Right lobe of liver (tissue), 6 donors: ENCODE results near the gene GABRB2. TPM values are rescaled to one million over a fixed set of nuclear protein-coding genes. Genes with fewer than 3 reads are reported as not detected.

Experiments used
- ATAC-seq, 4 donors: fragments of 200-7000 bp; cut with Tn5 transposase; one replicate each; pipeline ENCODE4 v1.9.1; 2020; ENCODE audit warnings: mild to moderate bottlenecking in 4 of 4, moderate library complexity in 4 of 4
- DNase-seq, 3 donors: peaks; one replicate each; pipeline ENCODE4 v3.0.0-alpha.2; 2020
- H3K27ac ChIP-seq, 3 donors: fragments of 200-600 bp; one replicate each; pipeline ENCODE4 v1.8.0; 2022
- H3K27me3 ChIP-seq, 2 donors: fragments of 200-600 bp; one replicate each; pipeline ENCODE4 v1.8.0; 2022
- H3K36me3 ChIP-seq, 4 donors: fragments of 200-600 bp; sonication (generic) in 1 of 4; one replicate each; pipeline versions ENCODE4 v1.5.1 to v1.8.0; 2017 to 2022; ENCODE audit warnings: control low read depth in 1 of 4
- H3K4me1 ChIP-seq, 4 donors: fragments of 200-600 bp; sonication (generic) in 1 of 4; one replicate each; pipeline versions ENCODE4 v1.5.1 to v1.8.0; 2017 to 2022; ENCODE audit warnings: control low read depth in 1 of 4
- H3K4me3 ChIP-seq, 3 donors: fragments of 200-600 bp; one replicate each; pipeline ENCODE4 v1.8.0; 2022
- H3K9me3 ChIP-seq, 4 donors: fragments of 200-600 bp; sonication (generic) in 1 of 4; one replicate each; pipeline versions ENCODE4 v1.5.1 to v1.8.0; 2017 to 2022; ENCODE audit warnings: control low read depth in 1 of 4
- CTCF ChIP-seq, 4 donors: fragments of 200-600 bp in 3 of 4; fragments of 450-650 bp in 1 of 4; IDR thresholded peaks; one replicate each; pipeline versions ENCODE4 v1.5.1 to v1.8.0; 2016 to 2022; ENCODE audit warnings: antibody characterized with exemption in 4 of 4, mild to moderate bottlenecking in 2 of 4
- POLR2A ChIP-seq: fragments of 450-650 bp; IDR thresholded peaks from one replicate; pipeline ENCODE4 v1.6.1; 2017; ENCODE audit warnings: antibody characterized with exemption, mild to moderate bottlenecking
- WGBS: methylation state at CpG from one replicate; pipeline ENCODE4 v1.1.6; 2018; ENCODE audit warnings: low coverage, low lambda C conversion rate; ENCODE audit not compliant: insufficient coverage; ENCODE audit errors: missing lambda C conversion rate; 5-methylcytosine and 5-hydroxymethylcytosine counted together
- intact Hi-C, 2 donors: fragments of 100-400 bp; cut with DNase I; formaldehyde crosslinking; loops; one replicate each; pipeline versions ENCODE4 v1.11.2 to v1.14.1; 2022
- total RNA-seq, 6 experiments: library from RNA; depleted of rRNA in 2 of 6; stranded (reverse); fragments of >200 nt in 2 of 6; fragmentation: NEBNext Ultra II Directional in 3 of 6; extraction: Animal tissue kit (Norgen Biotek cat#: 25700) in 3 of 6; gene quantifications; one replicate each; pipeline versions ENCODE4 v1.1.0 to v1.2.4, GENCODE V29; 2016 to 2023
- donor health status: DM: no; HTN: yes; CAD: no.
- donor health status: DM: no; HTN: no; CAD: no.
- donor health status: DM: no; HTN: no; CAD: no.
- donor health status: DM: no; HTN: yes; CAD: no.
- donor health status: DM: no; HTN: yes; CAD: no.

Gene GABRB2
- total RNA-seq, 6 experiments from 2014 or later = not detected

- DNase-seq = peak in 1 of 3 donors; percentile 52
- H3K36me3 ChIP-seq = no peaks in the 10 kb centered on the region
- H3K4me1 ChIP-seq = peaks cover 0 to 20% (median 0%) of the 10 kb centered on the region in 4 donors
- ATAC-seq = peak in 3 of 4 donors; percentile 19 to 40 (median 20)
- H3K4me3 ChIP-seq = no peak overlapping the region
- peaks cover 0 to 26% of the 10 kb centered on the region in 2 donors for H3K27me3 ChIP-seq
- H3K27ac ChIP-seq = no peak overlapping the region
- under 1% methylated on average over 19 of the region's 64 CpGs for WGBS
- no peaks in the 10 kb centered on the region for H3K9me3 ChIP-seq
- TF ChIP-seq CTCF (IDR thresholded peaks at IDR 0.05) (no peak), POLR2A (no peak)
- intact Hi-C loops = no loop called here
Measured at GRCh38 chr5:161547738-161548486, 1.4 kb upstream of the GABRB2 start.

GRCh38 chr5:161547406-161547737 is 847 bp upstream of the GABRB2 start:
- Histone ChIP-seq H3K27me3 (peaks cover 0 to 26% of the 10 kb centered on the region in 2 donors), H3K27ac (no peak overlapping the region), H3K4me1 (peaks cover 0 to 20% (median 0%) of the 10 kb centered on the region in 4 donors), H3K4me3 (no peak overlapping the region), H3K9me3 (no peaks in the 10 kb centered on the region), H3K36me3 (no peaks in the 10 kb centered on the region)
- WGBS = 2% methylated on average over 14 of the region's 17 CpGs
- DNase-seq = no peak
- TF ChIP-seq CTCF (IDR thresholded peaks at IDR 0.05) = no peak
- intact Hi-C loops = no loop called here
- no peak for ATAC-seq

- Histone ChIP-seq H3K27ac (no peak overlapping the region), H3K36me3 (no peaks in the 10 kb centered on the region), H3K9me3 (no peaks in the 10 kb centered on the region), H3K27me3 (peaks cover 0 to 26% of the 10 kb centered on the region in 2 donors), H3K4me3 (no peak overlapping the region), H3K4me1 (peaks cover 0 to 20% (median 0%) of the 10 kb centered on the region in 4 donors)
- intact Hi-C loops = no loop called here
- ATAC-seq (no peak), DNase-seq (no peak)
- 3% methylated on average over 8 of the region's 8 CpGs for WGBS
- TF ChIP-seq CTCF (IDR thresholded peaks at IDR 0.05) (no peak), POLR2A (no peak)
Measured at GRCh38 chr5:161546095-161546469, 443 bp downstream of the GABRB2 start.

GRCh38 chr5:161545344-161546094 is 1.0 kb downstream of the GABRB2 start:
- Histone ChIP-seq H3K4me1 (peaks cover 0 to 20% (median 0%) of the 10 kb centered on the region in 4 donors), H3K27me3 (peaks cover 0 to 26% of the 10 kb centered on the region in 2 donors), H3K27ac (no peak overlapping the region), H3K36me3 (no peaks in the 10 kb centered on the region), H3K4me3 (no peak overlapping the region), H3K9me3 (no peaks in the 10 kb centered on the region)
- intact Hi-C loops = no loop called here
- TF ChIP-seq CTCF (IDR thresholded peaks at IDR 0.05) (no peak), POLR2A (no peak)
- ATAC-seq (no peak), DNase-seq (no peak)
- 2% methylated on average over 8 of the region's 8 CpGs for WGBS
